HG03378 (cell line): ENCODE results near the gene CSF2.

Experiments
- ATAC-seq: cut with Tn5 transposase; IDR thresholded peaks from one replicate; pipeline ENCODE4 v1.9.1; 2021; ENCODE audit warnings: mild to moderate bottlenecking, moderate library complexity; ENCODE audit not compliant: unreplicated experiment

The CSF2 gene

GRCh38 chr5:132086277-132086794, 12.7 kb downstream of the CSF2 start:
- ATAC-seq, result no peak

- ATAC-seq, result no peak
Observed at GRCh38 chr5:132087176-132087575, 13.6 kb downstream of the CSF2 start.

GRCh38 chr5:132087661-132088060, 14.1 kb downstream of the CSF2 start:
- ATAC-seq, result no peak

GRCh38 chr5:132089363-132089762, 15.8 kb downstream of the CSF2 start:
- ATAC-seq, result no peak

GRCh38 chr5:132090107-132090506, 16.5 kb downstream of the CSF2 start:
- ATAC-seq, result no peak

- ATAC-seq, result no peak
Observed at GRCh38 chr5:132093271-132093670, 19.7 kb downstream of the CSF2 start.

GRCh38 chr5:132094393-132095076, 20.9 kb downstream of the CSF2 start:
- no peak for ATAC-seq

- ATAC-seq, result no peak
Observed at GRCh38 chr5:132095077-132095410, 21.5 kb downstream of the CSF2 start.

GRCh38 chr5:132095424-132095972, 21.9 kb downstream of the CSF2 start:
- no peak for ATAC-seq

GRCh38 chr5:132096904-132097303, 23.3 kb downstream of the CSF2 start:
- no peak for ATAC-seq

GRCh38 chr5:132098151-132098594, 24.6 kb downstream of the CSF2 start:
- ATAC-seq, result no peak

GRCh38 chr5:132098621-132099020, 25.0 kb downstream of the CSF2 start:
- ATAC-seq, result no peak

- ATAC-seq, result peak; percentile 52
Observed at GRCh38 chr5:132099076-132099748, 25.6 kb downstream of the CSF2 start.

- ATAC-seq, result no peak
Observed at GRCh38 chr5:132099905-132100304, 26.3 kb downstream of the CSF2 start.

- peak; percentile 31 for ATAC-seq
Observed at GRCh38 chr5:132100672-132101261, 27.2 kb downstream of the CSF2 start.

GRCh38 chr5:132101385-132101880, 27.8 kb downstream of the CSF2 start:
- no peak for ATAC-seq

GRCh38 chr5:132102101-132102701, 28.6 kb downstream of the CSF2 start:
- ATAC-seq, result no peak

GRCh38 chr5:132102944-132103331, 29.3 kb downstream of the CSF2 start:
- ATAC-seq, result no peak

- peak; percentile 61 for ATAC-seq
Observed at GRCh38 chr5:132103332-132103951, 29.9 kb downstream of the CSF2 start.

- ATAC-seq, result peak; percentile 9
Observed at GRCh38 chr5:132103969-132104391, 30.4 kb downstream of the CSF2 start.

GRCh38 chr5:132104556-132104955, 31.0 kb downstream of the CSF2 start:
- no peak for ATAC-seq
